GM12801 (cell line): ENCODE results near the gene DNAJB2.

ENCODE experiments used
- CTCF ChIP-seq: IDR thresholded peaks from one replicate; pipeline ENCODE4 v1.5.1; 2011; ENCODE audit warnings: control low read depth; ENCODE audit not compliant: insufficient read length; ENCODE audit errors: extremely low read depth

Gene DNAJB2

GRCh38 chr2:219282375-219282774 lies 3.2 kb downstream of the DNAJB2 start:
- no peak for TF ChIP-seq CTCF

GRCh38 chr2:219282943-219283581 lies 3.9 kb downstream of the DNAJB2 start:
- TF ChIP-seq CTCF = no peak

- no peak for TF ChIP-seq CTCF
Measured at GRCh38 chr2:219284501-219285372, 5.6 kb downstream of the DNAJB2 start.

GRCh38 chr2:219285373-219285735 lies 6.2 kb downstream of the DNAJB2 start:
- TF ChIP-seq CTCF = no peak

GRCh38 chr2:219285894-219286425 lies 6.8 kb downstream of the DNAJB2 start:
- TF ChIP-seq CTCF = no peak

GRCh38 chr2:219286436-219287115 lies 7.4 kb downstream of the DNAJB2 start:
- TF ChIP-seq CTCF = no peak
